GM21515 (cell line): ENCODE measurements around the gene NNMT.

Source experiments
- ATAC-seq: cut with Tn5 transposase; IDR thresholded peaks from one replicate; pipeline ENCODE4 v1.9.1; 2021; ENCODE audit not compliant: unreplicated experiment

NNMT gene

GRCh38 chr11:114295676-114296604 is at the start of gene NNMT:
Gene NNMT (plus strand): TSS chr11:114296399. CDS start chr11:114296557, 158 bp downstream.
- no peak for ATAC-seq

DNA sequence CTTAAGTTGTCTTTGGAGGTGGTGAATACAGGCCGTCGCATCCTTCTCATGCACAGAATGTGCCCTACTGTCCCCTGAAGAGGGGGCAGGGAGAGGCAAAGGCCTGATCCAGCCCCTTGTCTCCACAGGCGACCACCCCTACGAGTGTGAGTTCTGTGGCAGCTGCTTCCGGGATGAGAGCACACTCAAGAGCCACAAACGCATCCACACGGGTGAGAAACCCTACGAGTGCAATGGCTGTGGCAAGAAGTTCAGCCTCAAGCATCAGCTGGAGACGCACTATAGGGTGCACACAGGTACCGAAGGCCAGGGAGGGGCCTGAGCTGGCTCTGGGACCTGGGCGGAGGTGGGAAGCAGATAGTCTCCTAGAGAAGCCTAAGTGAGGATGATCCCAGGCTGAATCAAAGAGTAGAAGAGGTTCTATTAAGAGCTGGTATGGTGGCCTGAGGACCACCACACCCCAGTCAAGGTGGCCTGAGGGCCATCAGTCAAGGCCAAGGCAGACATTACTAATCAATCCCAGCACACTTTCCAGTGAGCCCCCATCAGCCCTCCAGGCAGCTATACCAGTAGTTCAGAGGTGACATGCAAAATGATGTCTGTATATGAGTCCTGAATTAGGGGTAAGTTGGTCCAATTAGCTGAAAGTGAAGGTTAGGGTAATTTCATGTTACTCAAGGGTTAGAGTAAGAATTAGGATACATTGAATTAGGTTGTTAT is 49.0 kb upstream of the NNMT start:
- no peak for ATAC-seq

DNA sequence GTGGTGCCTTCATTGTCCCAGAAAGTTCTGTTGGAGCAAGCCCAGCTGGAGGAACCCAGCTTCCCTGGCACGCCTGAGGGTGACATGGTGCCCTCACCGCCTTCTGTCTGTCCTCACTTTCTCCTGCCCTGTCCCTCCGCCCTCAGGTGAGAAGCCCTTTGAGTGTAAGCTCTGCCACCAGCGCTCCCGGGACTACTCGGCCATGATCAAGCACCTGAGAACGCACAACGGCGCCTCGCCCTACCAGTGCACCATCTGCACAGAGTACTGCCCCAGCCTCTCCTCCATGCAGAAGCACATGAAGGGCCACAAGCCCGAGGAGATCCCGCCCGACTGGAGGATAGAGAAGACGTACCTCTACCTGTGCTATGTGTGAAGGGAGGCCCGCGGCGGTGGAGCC is 46.0 kb upstream of the NNMT start:
- ATAC-seq: no peak

GRCh38 chr11:114250993-114251814 is 45.0 kb upstream of the NNMT start:
- no peak for ATAC-seq

- ATAC-seq: no peak
These were observed 44.3 kb upstream of the NNMT start for GRCh38 chr11:114251815-114252337.

GRCh38 chr11:114252767-114253166 is 43.4 kb upstream of the NNMT start:
- no peak for ATAC-seq

DNA sequence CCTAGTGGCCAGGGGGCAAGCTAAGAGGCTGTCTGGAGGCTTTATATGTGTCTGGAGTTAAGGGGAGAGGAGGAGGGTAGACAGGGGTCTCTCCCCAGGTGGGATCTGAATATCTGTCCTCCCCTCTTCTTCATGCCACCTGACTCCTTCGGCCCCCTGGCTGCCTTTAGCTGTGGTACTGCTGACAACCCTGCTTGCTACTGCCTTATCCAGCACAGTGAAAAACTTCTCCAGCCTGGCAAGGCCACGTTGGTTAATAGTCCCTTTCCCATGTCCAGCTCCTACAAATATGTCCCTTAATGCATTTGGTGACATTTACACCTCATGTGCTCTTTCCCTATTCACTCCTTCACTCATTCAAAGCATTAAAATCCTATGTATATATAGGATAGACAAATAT is 42.4 kb upstream of the NNMT start:
- no peak for ATAC-seq

GRCh38 chr11:114254571-114255146 is 41.5 kb upstream of the NNMT start:
- no peak for ATAC-seq

- ATAC-seq: no peak
These were observed 40.9 kb upstream of the NNMT start for GRCh38 chr11:114255289-114255688.

GRCh38 chr11:114256176-114256966 is 39.8 kb upstream of the NNMT start:
- no peak for ATAC-seq

DNA sequence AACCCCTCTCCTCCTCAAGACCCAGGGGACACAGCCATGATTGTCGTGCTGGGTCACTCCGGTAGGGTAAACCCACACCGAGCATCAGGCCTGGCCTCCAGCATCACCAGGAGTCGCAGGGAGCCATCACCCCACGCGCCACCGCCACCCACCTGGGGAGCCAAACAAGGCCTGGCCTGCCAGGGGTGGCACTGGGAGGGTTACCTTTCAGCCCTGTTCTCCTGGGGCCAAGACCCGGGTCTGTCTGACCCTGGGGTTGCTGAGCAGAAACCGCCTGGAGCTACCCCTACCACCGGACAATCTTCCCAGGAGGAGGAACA is 39.3 kb upstream of the NNMT start:
- no peak for ATAC-seq

GRCh38 chr11:114257621-114258558 is 38.3 kb upstream of the NNMT start:
- ATAC-seq: no peak

GRCh38 chr11:114258696-114259095 is 37.5 kb upstream of the NNMT start:
- no peak for ATAC-seq

GRCh38 chr11:114259124-114259526 is 37.1 kb upstream of the NNMT start:
- ATAC-seq: no peak

DNA sequence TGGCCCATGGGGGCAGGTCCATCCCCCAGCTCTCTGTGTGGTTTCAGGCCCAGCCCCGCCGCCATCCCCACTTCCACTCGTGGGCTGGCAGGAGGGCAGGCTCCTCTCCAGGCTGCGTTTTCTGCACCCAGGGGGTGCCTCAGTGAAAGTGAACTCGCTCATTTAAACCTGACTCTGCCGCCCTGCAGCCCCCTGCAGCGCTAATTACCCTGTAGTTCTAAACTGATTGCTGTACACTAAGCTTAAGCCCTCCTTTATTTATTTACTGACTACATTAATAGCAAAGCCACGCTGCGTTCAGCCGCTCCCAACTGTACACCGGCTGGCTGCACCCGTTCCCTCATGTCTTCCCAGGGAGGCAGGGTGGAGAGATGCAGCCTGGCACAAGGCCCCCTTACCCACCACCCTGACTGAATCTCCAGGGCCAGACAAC is 36.6 kb upstream of the NNMT start:
- ATAC-seq: no peak

DNA sequence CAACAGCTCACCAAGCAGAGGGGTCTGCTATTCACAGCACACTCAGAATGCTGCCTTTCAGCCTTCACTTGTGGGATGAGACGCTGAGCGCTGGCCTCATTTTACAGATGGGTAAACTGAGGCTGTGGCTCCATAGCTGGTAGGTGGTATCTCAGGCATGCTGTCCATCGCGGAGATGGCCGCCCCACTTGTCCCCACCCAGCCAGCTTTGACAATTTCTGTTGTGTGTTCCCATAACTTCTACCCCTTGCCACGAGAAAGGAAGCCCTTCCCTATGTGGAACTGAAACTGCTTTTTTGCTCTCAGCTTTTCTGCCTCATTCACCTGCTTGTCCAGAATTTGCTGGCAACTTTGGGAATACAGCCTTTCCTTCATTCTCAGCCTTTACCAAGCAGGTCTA is 36.1 kb upstream of the NNMT start:
- ATAC-seq: no peak

- no peak for ATAC-seq
These were observed 35.7 kb upstream of the NNMT start for GRCh38 chr11:114260483-114260882.

DNA sequence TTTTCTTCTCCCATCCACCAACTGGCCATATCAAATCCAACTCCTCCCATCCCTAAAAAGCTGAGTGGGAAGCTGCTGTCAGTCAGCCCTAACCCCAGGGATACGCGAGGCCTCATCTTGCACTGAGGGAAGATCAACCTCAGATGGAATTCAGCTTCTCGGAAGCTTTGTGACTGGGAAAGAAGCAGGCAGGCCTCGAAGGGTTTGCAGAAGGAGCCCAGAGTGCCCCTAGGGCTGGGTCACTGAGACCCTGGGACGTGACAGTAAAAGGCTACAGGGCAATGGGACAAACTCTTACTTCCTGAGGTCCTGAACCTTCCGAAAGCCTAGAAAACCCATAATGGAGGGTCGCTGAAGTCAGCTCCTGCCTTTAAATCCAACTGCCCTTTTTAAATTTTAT is 34.4 kb upstream of the NNMT start:
- no peak for ATAC-seq
